GM12891 (cell line): Measurements from ENCODE around the gene PEAK1.

ENCODE experiments used
- POLR2A ChIP-seq: IDR thresholded peaks from 2 replicates; pipeline ENCODE4 v1.6.1; 2011; ENCODE audit warnings: low read depth, low read length, control low read depth
- POLR2AphosphoS5 ChIP-seq: IDR thresholded peaks from 2 replicates; pipeline ENCODE4 v1.6.1; 2011; ENCODE audit warnings: low read depth, low read length, control low read depth
- SPI1 ChIP-seq: IDR thresholded peaks from 2 replicates; pipeline ENCODE4 v1.6.1; 2011; ENCODE audit warnings: low read depth, low read length, control low read depth
- TAF1 ChIP-seq: IDR thresholded peaks from 2 replicates; pipeline ENCODE4 v1.6.1; 2011; ENCODE audit warnings: low read depth, low read length, control low read depth

DNA sequence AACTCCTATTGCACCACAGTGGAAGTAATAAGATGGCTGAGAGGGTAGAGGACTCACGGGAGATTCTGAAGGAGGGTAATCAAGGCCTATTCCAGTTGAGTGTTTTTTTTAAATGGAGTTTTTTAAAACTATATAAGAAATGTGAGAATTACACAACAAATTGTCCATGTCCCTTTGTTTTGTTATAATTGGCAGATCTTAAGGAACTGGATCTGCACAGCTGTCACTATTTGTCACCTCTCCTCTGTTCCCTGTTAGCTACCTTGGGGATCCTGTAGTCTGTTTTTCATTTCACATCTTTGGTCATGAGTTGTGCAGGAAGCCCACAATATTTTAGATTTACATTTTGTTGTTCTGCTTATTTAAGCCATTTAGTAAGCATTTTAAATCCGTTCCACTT lies 271.7 kb downstream of the PEAK1 start:
- TF ChIP-seq POLR2AphosphoS5 (no peak), POLR2A (no peak), TAF1 (no peak), SPI1 (no peak)
